ENCODE data around the gene IL4.

GRCh38 chr5:132681983-132682382 is 8.2 kb downstream of the IL4 start:
- TF ChIP-seq POLR2AphosphoS5 (IDR thresholded peaks at IDR 0.05) (no peak), CTCF (IDR thresholded peaks at IDR 0.05 in 8 of 11, conservative IDR thresholded peaks at IDR 0.05 in 3 of 11) (no peak)

Data from spleen (tissue), 7 donors.